HepG2 (cell line): ENCODE measurements around the gene CHN1. TPM values are rescaled to one million over a fixed set of nuclear protein-coding genes. Genes with fewer than 3 reads are reported as not detected.
A peak's percentile ranks its signal among the peaks of the same experiment; 100 is the strongest.

Experiments used
- ARHGAP35 ChIP-seq: sonication (generic); formaldehyde crosslinking; IDR thresholded peaks from 2 replicates; pipeline ENCODE4 v1.9.0; 2022; ENCODE audit warnings: mild to moderate bottlenecking, inconsistent platforms, moderate library complexity, missing genetic modification reagents, borderline replicate concordance
- BRD4 ChIP-seq: sonication (generic); formaldehyde crosslinking; IDR thresholded peaks from 2 replicates; pipeline ENCODE4 v1.4.0; 2020; ENCODE audit warnings: missing genetic modification reagents
- FIP1L1 ChIP-seq: fragments of 200-400 bp; formaldehyde crosslinking; IDR thresholded peaks from 2 replicates; pipeline ENCODE4 v1.6.1; 2018; ENCODE audit warnings: low read depth, mild to moderate bottlenecking, low read length, moderate library complexity, borderline replicate concordance; ENCODE audit not compliant: insufficient read depth
- FOXK2 ChIP-seq: fragments of 450-650 bp; IDR thresholded peaks from 2 replicates; pipeline ENCODE4 v1.6.1; 2016
- FOXP4 ChIP-seq: sonication (generic); formaldehyde crosslinking; IDR thresholded peaks from 2 replicates; pipeline ENCODE4 v1.4.0; 2020; ENCODE audit warnings: missing genetic modification reagents
- HNRNPK ChIP-seq: fragments of 200-400 bp; formaldehyde crosslinking; IDR thresholded peaks from 2 replicates; pipeline ENCODE4 v1.6.1; 2018; ENCODE audit warnings: low read length, low read depth, moderate library complexity, mild to moderate bottlenecking; ENCODE audit not compliant: poor library complexity, severe bottlenecking
- KLF12 ChIP-seq: sonication (generic); formaldehyde crosslinking; IDR thresholded peaks from 2 replicates; pipeline ENCODE4 v1.4.0; 2020; ENCODE audit warnings: missing genetic modification reagents, borderline replicate concordance
- KLF9 ChIP-seq: IDR thresholded peaks from 2 replicates; pipeline ENCODE4 v1.6.1; 2016; ENCODE audit warnings: low read depth
- MED8 ChIP-seq: sonication (generic); formaldehyde crosslinking; IDR thresholded peaks from 2 replicates; pipeline ENCODE4 v1.8.1; 2023; ENCODE audit warnings: mild to moderate bottlenecking, missing genetic modification reagents; ENCODE audit not compliant: insufficient replicate concordance
- MTA3 ChIP-seq: sonication (generic); formaldehyde crosslinking; IDR thresholded peaks from 2 replicates; pipeline ENCODE4 v1.4.0; 2020; ENCODE audit warnings: missing genetic modification reagents
- MZF1 ChIP-seq: sonication (generic); formaldehyde crosslinking; IDR thresholded peaks from 2 replicates; pipeline ENCODE4 v1.8.1; 2023; ENCODE audit warnings: mild to moderate bottlenecking, missing genetic modification reagents, borderline replicate concordance
- NR2F6 ChIP-seq, 2 experiments: IDR thresholded peaks; 2 replicates each; pipeline ENCODE4 v1.6.1; 2016; ENCODE audit warnings: antibody characterized with exemption in 1 of 2, mild to moderate bottlenecking in 1 of 2
- PHF8 ChIP-seq: sonication (generic); formaldehyde crosslinking; IDR thresholded peaks from 2 replicates; pipeline ENCODE4 v1.5.0; 2020; ENCODE audit warnings: missing genetic modification reagents
- PTBP1 ChIP-seq: fragments of 200-400 bp; formaldehyde crosslinking; IDR thresholded peaks from 2 replicates; pipeline ENCODE4 v1.6.1; 2018; ENCODE audit warnings: low read length, low read depth; ENCODE audit not compliant: poor library complexity, severe bottlenecking
- RBM39 ChIP-seq: fragments of 200-400 bp; formaldehyde crosslinking; IDR thresholded peaks from one replicate; pipeline ENCODE4 v1.6.1; 2018; ENCODE audit warnings: antibody characterized with exemption, mild to moderate bottlenecking, low read depth, low read length; ENCODE audit not compliant: poor library complexity, severe bottlenecking
- STAG1 ChIP-seq: sonication (generic); formaldehyde crosslinking; IDR thresholded peaks from 2 replicates; pipeline ENCODE4 v1.4.0; 2020; ENCODE audit warnings: missing genetic modification reagents
- TOPORS ChIP-seq: sonication (generic); formaldehyde crosslinking; IDR thresholded peaks from 2 replicates; pipeline ENCODE4 v1.8.0; 2023; ENCODE audit warnings: mild to moderate bottlenecking, missing genetic modification reagents
- ZNF282 ChIP-seq: fragments of 450-650 bp; IDR thresholded peaks from 2 replicates; pipeline ENCODE4 v1.6.1; 2018; ENCODE audit not compliant: partially characterized antibody
- ZNF589 ChIP-seq: sonication (generic); formaldehyde crosslinking; conservative IDR thresholded peaks from 2 replicates; pipeline ENCODE4 v1.8.0; 2022; ENCODE audit warnings: mild to moderate bottlenecking, moderate library complexity, missing genetic modification reagents
- ZNF773 ChIP-seq: sonication (generic); formaldehyde crosslinking; IDR thresholded peaks from 2 replicates; pipeline ENCODE4 v1.4.0; 2020; ENCODE audit warnings: missing genetic modification reagents, borderline replicate concordance
- ZSCAN29 ChIP-seq: sonication (generic); formaldehyde crosslinking; conservative IDR thresholded peaks from 2 replicates; pipeline ENCODE4 v1.4.0; 2020; ENCODE audit warnings: mild to moderate bottlenecking, missing genetic modification reagents
- polyA plus RNA-seq, 8 experiments: library from polyadenylated mRNA; depleted of rRNA in 3 of 8; stranded (reverse) in 7 of 8; unstranded in 1 of 8; fragments of >200 nt; fragmentation: Illumina TruSeq in 4 of 8; extraction: Trizol in 4 of 8; gene quantifications; 2 replicates each; pipeline versions ENCODE4 v1.2.1 to v1.2.3, GENCODE V29; 2011 to 2016; ENCODE audit warnings: low read depth in 4 of 8, missing spikeins in 1 of 8, mixed read lengths in 1 of 8; ENCODE audit not compliant: insufficient read depth in 1 of 8
- total RNA-seq, 5 experiments: library from RNA; depleted of rRNA; stranded (reverse); fragments of >200 nt; fragmentation: Illumina TruSeq; extraction: Trizol; gene quantifications; 2 replicates each; pipeline ENCODE4 v1.2.3, GENCODE V29; 2016; ENCODE audit warnings: low read depth in 1 of 5
- TF ChIP-seq, protein P1 (sequence below): sonication (generic); formaldehyde crosslinking; conservative IDR thresholded peaks from 2 replicates; pipeline ENCODE4 v1.8.0; 2022; ENCODE audit warnings: missing genetic modification reagents
- TF ChIP-seq, protein P2 (sequence below): sonication (generic); formaldehyde crosslinking; conservative IDR thresholded peaks from 2 replicates; pipeline ENCODE4 v1.5.0; 2020; ENCODE audit warnings: missing genetic modification reagents
- TF ChIP-seq, protein P3 (sequence below): sonication (generic); formaldehyde crosslinking; IDR thresholded peaks from 2 replicates; pipeline ENCODE4 v1.4.0; 2020; ENCODE audit warnings: missing genetic modification reagents

CHN1 gene
- total and polyA plus RNA-seq, 2 of the 13 experiments (the other 11 are each of a cell fraction or from before 2014, with no cell fraction given): 2.8 to 3.5 TPM

DNA sequence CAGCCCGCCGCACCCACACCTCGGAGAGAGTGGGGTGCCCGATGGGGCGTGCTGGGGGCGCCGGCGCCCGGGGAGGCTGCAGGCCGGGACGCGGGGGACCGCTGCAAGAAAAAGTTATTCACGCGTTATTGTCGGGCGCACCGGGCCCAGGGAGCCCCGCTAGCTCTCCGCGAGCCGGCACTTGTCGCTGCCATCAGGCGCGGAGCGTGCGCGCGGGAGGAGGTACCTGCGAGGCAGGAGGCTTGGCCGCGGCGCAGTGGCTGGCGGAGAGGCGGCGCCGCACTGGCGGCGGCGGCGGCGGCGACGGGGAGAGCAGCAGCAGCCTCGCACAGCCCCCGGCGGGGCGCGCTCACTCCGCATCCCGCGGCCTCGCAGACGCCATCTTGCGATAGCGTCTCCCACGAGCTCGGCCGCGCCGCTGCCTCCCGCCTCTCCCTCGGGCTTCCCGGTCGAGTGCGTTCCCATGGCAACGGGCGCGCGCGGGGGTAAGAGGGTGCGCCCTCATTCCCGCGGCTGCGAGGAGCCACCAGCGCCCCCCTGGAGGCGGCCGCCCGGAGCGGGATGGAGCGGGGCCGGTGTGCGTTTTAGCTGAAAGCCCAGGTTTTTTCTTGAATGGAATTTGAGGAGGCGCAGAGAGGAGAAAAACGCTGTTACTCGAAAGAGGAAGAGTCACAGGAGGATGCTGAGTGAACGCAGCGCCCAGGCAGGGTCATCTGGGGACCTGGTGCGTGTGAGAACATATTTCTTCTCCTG is at the start of gene CHN1 (continued):
- no peak for TF ChIP-seq ZSCAN29
- no peak; the same call in 1 of the 2 replicates for TF ChIP-seq STAG1 (CRISPR knock-in tag)
- TF ChIP-seq NR2F6 (IDR thresholded peaks at IDR 0.05): no peak
- TF ChIP-seq NR2F6 (CRISPR knock-in tag; IDR thresholded peaks at IDR 0.05): peak; percentile 5; the same call in 1 of the 2 replicates
- 0 out of 2 replicates have a peak, but pooled peaks have one; percentile 19 for TF ChIP-seq FOXP4 (CRISPR knock-in tag)
- TF ChIP-seq MZF1 (CRISPR knock-in tag): 0 out of 2 replicates have a peak, but pooled peaks have one; percentile 57
- TF ChIP-seq BRD4 (CRISPR knock-in tag): 0 out of 2 replicates have a peak, but pooled peaks have one; percentile 31
- no peak; the same call in 1 of the 2 replicates for TF ChIP-seq ARHGAP35 (CRISPR knock-in tag)
- no peak for TF ChIP-seq FIP1L1
- TF ChIP-seq PHF8: no peak
- TF ChIP-seq KLF9: no peak
- TF ChIP-seq PTBP1: no peak
- no peak for TF ChIP-seq MED8 (CRISPR knock-in tag)
- TF ChIP-seq ZNF282: no peak
- TF ChIP-seq, protein P1, sequence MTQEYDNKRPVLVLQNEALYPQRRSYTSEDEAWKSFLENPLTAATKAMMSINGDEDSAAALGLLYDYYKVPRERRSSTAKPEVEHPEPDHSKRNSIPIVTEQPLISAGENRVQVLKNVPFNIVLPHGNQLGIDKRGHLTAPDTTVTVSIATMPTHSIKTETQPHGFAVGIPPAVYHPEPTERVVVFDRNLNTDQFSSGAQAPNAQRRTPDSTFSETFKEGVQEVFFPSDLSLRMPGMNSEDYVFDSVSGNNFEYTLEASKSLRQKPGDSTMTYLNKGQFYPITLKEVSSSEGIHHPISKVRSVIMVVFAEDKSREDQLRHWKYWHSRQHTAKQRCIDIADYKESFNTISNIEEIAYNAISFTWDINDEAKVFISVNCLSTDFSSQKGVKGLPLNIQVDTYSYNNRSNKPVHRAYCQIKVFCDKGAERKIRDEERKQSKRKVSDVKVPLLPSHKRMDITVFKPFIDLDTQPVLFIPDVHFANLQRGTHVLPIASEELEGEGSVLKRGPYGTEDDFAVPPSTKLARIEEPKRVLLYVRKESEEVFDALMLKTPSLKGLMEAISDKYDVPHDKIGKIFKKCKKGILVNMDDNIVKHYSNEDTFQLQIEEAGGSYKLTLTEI (CRISPR knock-in tag): no peak
- TF ChIP-seq HNRNPK: no peak
- no peak for TF ChIP-seq ZNF589 (CRISPR knock-in tag)
- TF ChIP-seq, protein P2, sequence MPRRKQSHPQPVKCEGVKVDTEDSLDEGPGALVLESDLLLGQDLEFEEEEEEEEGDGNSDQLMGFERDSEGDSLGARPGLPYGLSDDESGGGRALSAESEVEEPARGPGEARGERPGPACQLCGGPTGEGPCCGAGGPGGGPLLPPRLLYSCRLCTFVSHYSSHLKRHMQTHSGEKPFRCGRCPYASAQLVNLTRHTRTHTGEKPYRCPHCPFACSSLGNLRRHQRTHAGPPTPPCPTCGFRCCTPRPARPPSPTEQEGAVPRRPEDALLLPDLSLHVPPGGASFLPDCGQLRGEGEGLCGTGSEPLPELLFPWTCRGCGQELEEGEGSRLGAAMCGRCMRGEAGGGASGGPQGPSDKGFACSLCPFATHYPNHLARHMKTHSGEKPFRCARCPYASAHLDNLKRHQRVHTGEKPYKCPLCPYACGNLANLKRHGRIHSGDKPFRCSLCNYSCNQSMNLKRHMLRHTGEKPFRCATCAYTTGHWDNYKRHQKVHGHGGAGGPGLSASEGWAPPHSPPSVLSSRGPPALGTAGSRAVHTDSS: no peak
- no peak for TF ChIP-seq FOXK2
- TF ChIP-seq ZNF773: no peak
- no peak for TF ChIP-seq RBM39
- no peak for TF ChIP-seq MTA3 (CRISPR knock-in tag)
- TF ChIP-seq, protein P3, sequence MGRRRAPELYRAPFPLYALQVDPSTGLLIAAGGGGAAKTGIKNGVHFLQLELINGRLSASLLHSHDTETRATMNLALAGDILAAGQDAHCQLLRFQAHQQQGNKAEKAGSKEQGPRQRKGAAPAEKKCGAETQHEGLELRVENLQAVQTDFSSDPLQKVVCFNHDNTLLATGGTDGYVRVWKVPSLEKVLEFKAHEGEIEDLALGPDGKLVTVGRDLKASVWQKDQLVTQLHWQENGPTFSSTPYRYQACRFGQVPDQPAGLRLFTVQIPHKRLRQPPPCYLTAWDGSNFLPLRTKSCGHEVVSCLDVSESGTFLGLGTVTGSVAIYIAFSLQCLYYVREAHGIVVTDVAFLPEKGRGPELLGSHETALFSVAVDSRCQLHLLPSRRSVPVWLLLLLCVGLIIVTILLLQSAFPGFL (CRISPR knock-in tag): no peak
- no peak for TF ChIP-seq KLF12 (CRISPR knock-in tag)
- TF ChIP-seq TOPORS (CRISPR knock-in tag): 0 out of 2 replicates have a peak, but pooled peaks have one; percentile 46
